ENCODE results near the gene JPH2.

GRCh38 chr20:44135417-44136204 lies 51.4 kb downstream of the JPH2 start:
- TF ChIP-seq CTCF (IDR thresholded peaks at IDR 0.05; ENCODE audit: low read depth, low read length) = no peak
- TF ChIP-seq EZH2phosphoT487 (IDR thresholded peaks at IDR 0.05; ENCODE audit: low read depth) = no peak

Measured in OCI-LY3 (cell line).